Loucy (cell line): ENCODE data around the gene RERE.

ENCODE experiments used
- H2AFZ ChIP-seq: fragments of 200-600 bp; sonication (generic); 2 replicates; pipeline ENCODE4 v1.6.0; 2016; ENCODE audit warnings: antibody characterized with exemption, mild to moderate bottlenecking, low read length, moderate library complexity
- H3F3A ChIP-seq: fragments of 200-600 bp; 2 replicates; pipeline ENCODE4 v1.6.0; 2016; ENCODE audit warnings: antibody characterized with exemption, low read depth, mild to moderate bottlenecking
- H3K27me3 ChIP-seq: fragments of 200-600 bp; sonication (generic); 2 replicates; pipeline ENCODE4 v1.6.1; 2014; ENCODE audit warnings: low read length, mild to moderate bottlenecking; ENCODE audit not compliant: insufficient read depth, poor library complexity, severe bottlenecking
- H3K36me3 ChIP-seq: fragments of 200-600 bp; sonication (generic); 2 replicates; pipeline ENCODE4 v1.6.1; 2016; ENCODE audit warnings: low read length; ENCODE audit not compliant: insufficient read depth
- H3K4me1 ChIP-seq: fragments of 200-600 bp; sonication (generic); 2 replicates; pipeline ENCODE4 v1.5.1; 2014; ENCODE audit warnings: low read length, mild to moderate bottlenecking; ENCODE audit not compliant: insufficient read depth, poor library complexity, severe bottlenecking
- H3K4me2 ChIP-seq: fragments of 200-600 bp; sonication (generic); 2 replicates; pipeline ENCODE4 v1.6.0; 2014; ENCODE audit warnings: antibody characterized with exemption, low read length, low read depth, mild to moderate bottlenecking; ENCODE audit not compliant: poor library complexity, severe bottlenecking
- H3K4me3 ChIP-seq: fragments of 200-600 bp; sonication (generic); 2 replicates; pipeline ENCODE4 v1.5.1; 2014; ENCODE audit warnings: low read length, mild to moderate bottlenecking, mixed read lengths; ENCODE audit not compliant: poor library complexity, severe bottlenecking
- H3K79me2 ChIP-seq: fragments of 200-600 bp; sonication (generic); 2 replicates; pipeline ENCODE4 v1.6.1; 2014; ENCODE audit warnings: low read length; ENCODE audit not compliant: insufficient read depth
- H3K9ac ChIP-seq: fragments of 200-600 bp; sonication (generic); 2 replicates; pipeline ENCODE4 v1.6.0; 2014; ENCODE audit warnings: mild to moderate bottlenecking, low read depth, low read length, moderate library complexity; ENCODE audit not compliant: poor library complexity, severe bottlenecking
- H3K9me2 ChIP-seq: fragments of 200-600 bp; sonication (generic); replicated peaks from 2 replicates; pipeline ENCODE4 v1.6.1; 2016; ENCODE audit warnings: low read depth, low read length, mixed read lengths
- H3K9me3 ChIP-seq: fragments of 200-600 bp; sonication (generic); 2 replicates; pipeline ENCODE4 v1.6.1; 2014; ENCODE audit warnings: mild to moderate bottlenecking, antibody characterized with exemption, low read length, low read depth; ENCODE audit not compliant: insufficient read depth
- H4K20me1 ChIP-seq: fragments of 200-600 bp; sonication (generic); 2 replicates; pipeline ENCODE4 v1.6.0; 2014; ENCODE audit warnings: antibody characterized with exemption, low read length, mild to moderate bottlenecking; ENCODE audit not compliant: insufficient read depth, poor library complexity, severe bottlenecking
- CTCF ChIP-seq: fragments of 200-600 bp; sonication (generic); conservative IDR thresholded peaks from 2 replicates; pipeline ENCODE4 v1.5.1; 2014; ENCODE audit warnings: mild to moderate bottlenecking, antibody characterized with exemption, low read length
- EZH2phosphoT487 ChIP-seq: fragments of 200-600 bp; IDR thresholded peaks from 2 replicates; pipeline ENCODE4 v1.6.1; 2018; ENCODE audit warnings: antibody characterized with exemption, mild to moderate bottlenecking, moderate library complexity, borderline replicate concordance

The RERE gene

DNA sequence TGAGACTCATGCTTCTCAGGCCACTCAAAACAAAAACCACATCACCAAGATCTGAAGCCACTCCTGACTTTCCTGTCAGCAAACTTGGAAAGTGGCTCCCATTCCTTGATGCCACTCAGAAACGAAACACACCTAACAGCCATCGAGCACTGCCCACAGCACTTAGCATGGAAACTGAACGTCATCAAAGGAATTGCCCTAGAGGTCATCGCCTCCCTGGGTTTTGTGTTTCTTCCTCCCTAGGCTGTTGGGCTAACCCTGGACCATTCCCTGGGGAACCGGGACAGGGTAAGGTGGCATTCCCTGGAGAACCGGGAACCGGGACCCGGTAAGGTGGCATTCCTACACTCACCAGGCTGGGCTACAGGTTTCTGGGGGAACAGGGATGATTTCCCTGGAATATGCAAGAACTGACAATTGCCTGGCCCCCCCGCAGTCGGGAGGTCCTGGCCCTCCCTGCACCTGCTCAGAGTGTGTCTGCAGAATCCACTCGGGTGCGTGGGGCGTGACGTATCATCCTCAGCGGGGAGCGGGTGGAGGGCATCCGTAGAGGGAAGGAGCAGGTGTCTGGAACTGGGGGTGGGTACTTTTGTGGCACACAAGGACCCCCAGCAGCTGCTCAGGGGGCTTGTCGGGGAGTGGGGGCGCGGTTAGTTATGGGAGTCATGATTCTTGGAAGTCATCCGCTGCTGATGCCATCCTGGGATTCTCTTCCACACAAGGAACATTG, 469.2 kb downstream of the RERE start:
- no peaks in the 10 kb centered on the region for H3K79me2 ChIP-seq
- H2AFZ ChIP-seq, result no peak overlapping the region
- peaks cover 9% of the 10 kb centered on the region; the same call in 1 of the 2 replicates for H3K36me3 ChIP-seq
- no peak overlapping the region for H3K4me2 ChIP-seq
- no peaks in the 10 kb centered on the region for H3K9me2 ChIP-seq
- no peaks in the 10 kb centered on the region for H4K20me1 ChIP-seq
- no peaks in the 10 kb centered on the region for H3K27me3 ChIP-seq
- no peak overlapping the region for H3K4me3 ChIP-seq
- H3F3A ChIP-seq, result no peaks in the 10 kb centered on the region
- no peaks in the 10 kb centered on the region for H3K9me3 ChIP-seq
- H3K4me1 ChIP-seq, result no peaks in the 10 kb centered on the region
- no peak overlapping the region for H3K9ac ChIP-seq
- no peak for TF ChIP-seq EZH2phosphoT487
- no peak for TF ChIP-seq CTCF

GRCh38 chr1:8347635-8348034, 469.8 kb downstream of the RERE start:
- Histone ChIP-seq H3K4me2 (no peak overlapping the region), H3K4me1 (no peaks in the 10 kb centered on the region), H3K9ac (no peak overlapping the region), H3F3A (no peaks in the 10 kb centered on the region), H3K79me2 (no peaks in the 10 kb centered on the region), H3K4me3 (no peak overlapping the region), H4K20me1 (no peaks in the 10 kb centered on the region), H3K9me3 (no peaks in the 10 kb centered on the region), H2AFZ (no peak overlapping the region), H3K27me3 (no peaks in the 10 kb centered on the region), H3K9me2 (no peaks in the 10 kb centered on the region), H3K36me3 (peaks cover 4% of the 10 kb centered on the region; the same call in 1 of the 2 replicates)
- TF ChIP-seq CTCF (no peak), EZH2phosphoT487 (no peak)

DNA sequence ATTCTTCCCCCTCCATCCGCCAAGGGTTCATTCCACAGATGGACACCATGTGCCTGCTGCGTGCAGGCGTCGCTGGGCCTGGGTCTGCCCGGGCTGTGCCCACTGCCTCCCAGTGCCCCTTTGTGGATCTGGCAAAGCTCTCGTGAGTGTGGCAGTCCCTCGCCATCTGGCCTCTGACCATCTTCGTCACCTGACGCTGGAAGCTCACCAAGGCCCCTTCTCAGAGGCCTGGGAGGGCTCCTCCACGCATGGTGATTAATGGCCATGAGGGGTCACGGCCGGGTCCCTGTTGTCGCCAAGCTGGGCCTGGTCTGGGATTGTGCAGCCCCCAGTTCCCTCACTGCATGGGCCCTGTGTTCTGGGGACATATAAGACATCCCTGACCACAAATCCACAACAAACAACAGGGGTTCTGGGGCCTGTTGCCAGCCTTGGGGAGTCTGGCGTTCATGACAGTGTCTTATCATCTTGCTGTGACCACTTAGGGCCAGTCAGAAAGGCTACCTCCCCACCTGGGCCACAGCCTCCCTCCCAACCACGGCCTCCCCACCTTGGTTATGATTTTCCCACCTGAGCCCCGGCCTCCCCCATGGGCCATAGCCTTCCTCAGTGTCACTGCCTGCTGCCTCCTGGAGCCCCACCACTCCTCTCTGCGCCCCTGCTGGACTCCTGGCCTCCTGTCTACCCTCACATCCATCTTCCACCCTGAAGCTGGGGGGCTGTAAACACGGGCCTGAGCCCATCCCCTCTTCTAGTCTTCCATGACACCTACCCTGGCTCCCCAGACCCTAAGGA, 471.6 kb downstream of the RERE start:
- H3K4me3 ChIP-seq, result no peak overlapping the region
- H3F3A ChIP-seq, result no peaks in the 10 kb centered on the region
- no peak overlapping the region for H3K4me2 ChIP-seq
- H3K4me1 ChIP-seq, result no peaks in the 10 kb centered on the region
- H3K9me2 ChIP-seq, result no peaks in the 10 kb centered on the region
- TF ChIP-seq CTCF, result no peak
- TF ChIP-seq EZH2phosphoT487, result no peak
- no peak overlapping the region for H3K9ac ChIP-seq
- no peaks in the 10 kb centered on the region for H4K20me1 ChIP-seq
- H3K36me3 ChIP-seq, result no peaks in the 10 kb centered on the region
- H2AFZ ChIP-seq, result no peak overlapping the region
- no peaks in the 10 kb centered on the region for H3K27me3 ChIP-seq
- no peaks in the 10 kb centered on the region for H3K9me3 ChIP-seq
- no peaks in the 10 kb centered on the region for H3K79me2 ChIP-seq
